HG03521 (cell line): ENCODE measurements around the gene ZNF273.
"Not testable (repeated sequence)": the region's sequence is repeated elsewhere in the genome, so short reads cannot be mapped to it uniquely, and the experiment has no call there.

ENCODE experiments used
- ATAC-seq: cut with Tn5 transposase; IDR thresholded peaks from one replicate; pipeline ENCODE4 v1.9.1; 2021; ENCODE audit warnings: mild to moderate bottlenecking, moderate library complexity; ENCODE audit not compliant: unreplicated experiment

The ZNF273 gene

GRCh38 chr7:64888901-64889685, 14.0 kb upstream of the ZNF273 start:
- ATAC-seq = no peak

GRCh38 chr7:64889686-64890162, 13.3 kb upstream of the ZNF273 start:
- ATAC-seq = no peak

DNA sequence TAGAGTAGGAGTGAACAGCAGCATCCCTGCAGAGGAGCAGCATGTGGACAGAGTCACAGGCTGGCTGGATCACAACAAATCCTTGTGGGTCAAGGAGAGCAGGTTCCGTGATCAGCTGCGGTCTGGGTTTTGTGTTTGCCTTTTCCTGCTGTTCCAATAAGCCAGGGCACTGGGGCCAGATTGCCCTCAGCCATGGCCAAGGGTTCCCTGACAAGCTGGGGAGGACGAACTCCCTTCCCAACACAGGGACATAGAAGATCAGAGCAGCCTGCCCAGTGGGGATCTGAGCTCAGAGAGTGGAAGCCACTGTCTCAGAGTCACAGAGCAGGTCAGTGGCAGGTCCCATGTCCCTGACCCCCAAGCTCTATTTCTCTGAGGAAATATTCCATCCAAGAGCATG, 12.8 kb upstream of the ZNF273 start:
- not testable (repeated sequence) for ATAC-seq

DNA sequence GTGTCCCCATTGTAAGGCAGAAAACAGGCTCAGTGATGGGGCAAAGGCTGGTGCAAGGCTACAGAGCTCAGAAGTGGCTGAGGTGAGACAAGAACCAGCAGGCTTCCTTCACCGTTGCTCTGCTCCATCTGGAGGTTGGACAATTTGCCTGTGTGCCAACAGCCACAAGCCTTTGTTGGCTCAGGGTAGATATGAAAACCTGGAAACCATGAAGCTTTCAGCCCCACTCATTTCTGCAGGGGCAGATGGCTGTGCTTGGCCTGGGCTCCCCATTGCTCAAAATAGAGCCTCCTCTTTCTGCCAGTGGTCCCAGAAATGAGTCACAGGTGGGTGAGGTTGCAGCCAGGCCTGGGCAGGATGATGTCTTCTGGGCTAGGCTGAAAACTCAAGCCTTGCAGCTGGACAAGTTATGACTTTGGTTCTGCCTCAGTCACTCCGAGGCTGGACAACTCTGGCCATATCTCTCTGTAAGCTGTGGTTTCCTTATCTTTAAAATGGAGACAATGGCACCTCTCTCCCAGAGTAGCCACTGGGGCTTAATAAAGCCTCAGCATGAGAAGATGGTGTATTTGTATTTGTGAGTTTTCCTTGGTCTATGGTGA, 12.2 kb upstream of the ZNF273 start:
- ATAC-seq = no peak

DNA sequence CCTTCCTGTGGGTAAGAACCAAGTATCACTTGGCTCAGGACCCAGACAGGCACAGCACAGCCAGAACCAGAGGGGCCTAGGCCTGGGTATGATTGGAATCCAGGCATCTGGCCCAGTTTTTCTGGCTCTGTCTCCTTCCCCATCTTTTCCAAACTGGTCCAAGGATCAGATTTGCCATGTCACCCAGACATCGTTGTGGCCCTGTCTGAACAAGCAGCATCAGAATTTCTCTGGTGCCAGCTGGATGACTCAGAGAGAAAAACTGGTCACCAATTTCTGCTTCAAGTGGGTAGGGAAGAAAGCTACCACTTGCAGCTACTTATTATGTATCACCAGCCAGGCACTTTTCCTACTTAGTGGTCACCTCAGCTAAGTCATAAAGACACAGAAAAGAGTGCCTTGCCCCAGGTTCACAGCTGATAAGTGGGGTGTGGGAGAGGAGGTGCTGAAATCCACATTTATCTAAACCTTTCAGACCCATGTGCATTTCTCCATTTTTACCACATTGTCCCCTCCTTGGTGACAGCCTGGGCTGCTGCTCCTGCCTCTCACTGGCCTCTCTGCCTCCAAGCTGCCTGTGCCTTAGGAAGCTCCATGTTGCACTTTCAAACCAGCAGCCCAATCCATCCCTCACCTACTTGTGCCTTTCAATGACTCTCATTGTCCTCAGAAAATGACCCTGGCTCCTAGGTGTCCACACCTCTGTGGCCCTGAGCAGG, 11.6 kb upstream of the ZNF273 start:
- ATAC-seq = not testable (repeated sequence)

DNA sequence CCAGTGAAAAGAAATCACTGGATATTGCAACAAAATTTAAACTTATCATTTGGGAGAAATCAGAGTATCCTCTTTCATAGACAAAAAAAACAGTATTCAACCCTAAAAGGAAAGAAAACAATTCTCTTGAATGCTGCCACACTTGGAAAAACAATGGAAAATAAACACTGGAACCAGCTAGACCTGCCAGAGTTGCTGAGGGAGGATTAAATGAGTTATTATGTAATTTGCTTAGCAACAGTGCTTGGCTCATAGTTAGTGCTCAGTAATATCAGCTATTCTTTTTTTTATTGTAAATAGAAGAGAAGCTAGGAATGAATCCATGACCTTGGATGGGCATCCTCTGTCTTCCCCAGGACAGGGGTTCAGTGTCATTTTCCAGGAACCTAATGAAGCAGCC, 11.0 kb upstream of the ZNF273 start:
- ATAC-seq = no peak

DNA sequence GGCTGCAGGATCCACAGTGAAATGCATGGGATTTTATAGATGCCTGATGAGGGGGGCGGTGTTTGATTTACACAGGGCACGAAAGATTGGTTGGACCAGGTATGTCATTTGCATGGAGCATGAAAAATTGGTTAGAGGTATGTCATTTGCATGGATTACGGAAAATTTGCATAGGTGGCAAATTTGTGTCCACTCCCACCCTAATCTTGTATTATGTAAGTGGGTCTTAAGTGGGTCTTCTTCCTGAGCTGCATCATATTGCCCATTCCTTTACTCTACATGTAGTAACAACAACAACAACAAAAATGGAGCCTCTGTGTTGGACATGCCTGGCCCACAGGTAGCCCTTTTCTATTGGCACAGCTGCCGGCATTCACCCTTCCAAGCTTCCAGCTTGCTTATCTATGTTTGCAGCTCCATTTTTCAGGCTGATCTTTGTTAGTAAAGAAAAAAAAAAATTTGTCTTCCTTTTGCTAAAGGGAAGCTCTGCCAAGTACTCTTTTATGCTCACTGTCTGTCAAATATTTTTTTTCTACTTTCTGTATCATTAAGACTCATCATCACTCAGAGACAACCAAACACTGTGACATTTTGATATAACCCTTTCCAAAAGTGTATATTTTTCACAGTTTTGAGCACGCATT, 10.3 kb upstream of the ZNF273 start:
- no peak for ATAC-seq

GRCh38 chr7:64893401-64893800, 9.7 kb upstream of the ZNF273 start:
- no peak for ATAC-seq

GRCh38 chr7:64902461-64902805, 640 bp upstream of the ZNF273 start:
- ATAC-seq = not testable (repeated sequence)

- no peak for ATAC-seq
Measured at GRCh38 chr7:64904008-64904407, 935 bp downstream of the ZNF273 start.

DNA sequence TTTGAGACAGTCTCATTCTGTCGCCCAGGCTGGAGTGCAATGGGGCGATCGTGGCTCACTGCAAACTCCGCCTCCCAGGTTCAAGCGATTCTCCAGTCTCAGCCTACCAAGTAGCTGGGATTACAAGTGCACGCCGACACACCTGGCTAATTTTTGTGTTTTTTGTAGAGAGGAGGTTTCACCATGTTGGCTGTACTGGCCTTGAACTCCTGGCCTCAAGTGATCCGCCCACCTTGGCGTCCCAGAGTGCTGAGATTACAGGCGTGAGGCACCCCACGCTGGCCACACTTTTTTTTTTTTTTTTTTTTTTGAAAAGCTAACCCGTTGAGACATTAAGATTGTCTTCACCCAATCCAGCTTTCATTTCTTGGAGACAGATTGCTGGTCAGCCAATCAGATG, 2.1 kb downstream of the ZNF273 start:
- no peak for ATAC-seq

- no peak for ATAC-seq
Measured at GRCh38 chr7:64905547-64905946, 2.5 kb downstream of the ZNF273 start.

GRCh38 chr7:64907641-64908326, 4.7 kb downstream of the ZNF273 start:
- no peak for ATAC-seq

DNA sequence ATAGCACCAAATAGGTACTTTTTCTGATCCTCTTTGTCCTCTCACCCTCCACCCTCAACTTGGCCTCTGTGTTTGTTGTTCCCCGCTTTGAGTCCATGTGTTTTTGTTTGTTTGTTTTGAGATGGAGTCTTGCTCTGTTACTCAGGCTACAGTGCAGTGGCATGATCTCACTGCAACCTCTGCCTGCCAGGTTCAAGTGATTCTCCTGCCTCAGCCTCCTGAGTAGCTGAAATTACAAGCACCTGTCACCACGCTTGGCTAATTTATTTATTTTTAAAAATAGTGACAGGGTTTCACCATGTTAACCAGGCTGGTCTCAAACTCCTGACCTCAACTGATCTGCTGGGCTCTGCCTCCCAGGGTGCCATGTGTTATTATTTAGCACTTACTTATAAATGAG, 5.3 kb downstream of the ZNF273 start:
- no peak for ATAC-seq

DNA sequence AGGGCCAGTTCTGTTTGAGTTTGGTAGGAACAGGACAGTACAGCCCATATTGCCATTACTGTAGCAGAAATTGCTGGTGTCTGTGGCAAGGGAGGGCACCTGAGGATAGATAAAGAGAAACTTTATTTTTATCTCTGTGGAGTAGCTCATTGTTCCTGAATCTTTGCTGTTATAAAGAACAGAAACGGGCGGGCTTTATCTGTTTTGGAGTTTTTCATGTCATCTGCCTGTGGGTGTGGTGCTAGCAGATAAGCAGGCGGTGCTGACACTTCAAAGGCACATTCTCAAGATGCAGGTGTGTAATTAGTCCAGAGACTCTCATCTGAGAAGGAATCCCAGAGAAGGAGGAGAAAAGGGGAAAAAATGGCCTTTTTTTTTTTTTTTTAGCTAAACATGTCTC, 11.5 kb downstream of the ZNF273 start:
- ATAC-seq = no peak

DNA sequence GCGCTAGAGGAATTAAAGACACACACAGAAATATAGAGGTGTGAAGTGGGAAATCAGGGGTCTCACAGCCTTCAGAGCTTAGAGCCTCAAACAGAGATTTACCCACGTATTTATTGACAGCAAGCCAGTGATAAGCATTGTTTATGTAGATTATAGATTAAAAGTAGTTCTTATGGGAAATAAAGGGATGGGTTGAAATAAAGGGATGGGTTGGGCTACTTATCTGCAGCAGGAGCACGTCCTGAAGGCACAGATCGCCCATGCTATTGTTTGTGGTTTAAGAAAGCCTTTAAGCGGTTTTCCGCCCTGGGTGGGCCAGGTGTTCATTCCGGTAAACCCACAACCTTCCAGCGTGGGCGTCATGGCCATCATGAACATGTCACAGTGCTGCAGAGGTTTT, 12.2 kb downstream of the ZNF273 start:
- not testable (repeated sequence) for ATAC-seq

DNA sequence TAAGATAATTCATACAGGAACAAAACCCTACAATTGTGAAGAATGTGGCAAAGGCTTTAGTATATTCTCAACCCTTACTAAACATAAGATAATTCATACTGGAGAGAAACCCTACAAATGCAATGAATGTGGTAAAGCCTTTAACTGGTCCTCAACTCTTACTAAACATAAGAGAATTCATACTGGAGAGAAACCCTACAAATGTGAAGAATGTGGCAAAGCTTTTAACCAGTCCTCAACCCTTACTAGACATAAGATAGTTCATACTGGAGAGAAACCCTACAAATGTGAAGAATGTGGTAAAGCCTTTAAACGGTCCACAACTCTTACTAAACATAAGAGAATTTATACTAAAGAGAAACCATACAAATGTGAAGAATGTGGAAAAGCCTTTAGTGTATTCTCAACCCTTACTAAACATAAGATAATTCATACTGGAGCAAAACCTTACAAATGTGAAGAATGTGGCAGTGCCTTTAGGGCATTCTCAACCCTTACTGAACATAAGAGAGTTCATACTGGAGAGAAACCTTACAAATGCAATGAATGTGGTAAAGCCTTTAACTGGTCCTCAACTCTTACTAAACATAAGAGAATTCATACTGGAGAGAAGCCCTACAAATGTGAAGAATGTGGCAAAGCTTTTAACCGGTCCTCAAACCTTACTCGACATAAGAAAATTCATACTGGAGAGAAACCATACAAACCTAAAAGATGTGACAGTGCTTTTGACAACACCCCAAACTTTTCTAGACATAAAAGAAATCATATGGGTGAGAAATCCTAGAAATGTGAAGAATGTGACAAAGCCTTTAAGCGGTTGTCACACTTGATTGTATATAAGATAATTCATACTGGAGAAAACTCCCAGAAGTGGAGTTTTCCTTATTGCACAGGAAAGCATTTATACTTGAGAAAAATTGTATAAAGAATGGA, 25.4 kb downstream of the ZNF273 start:
- ATAC-seq = not testable (repeated sequence)

DNA sequence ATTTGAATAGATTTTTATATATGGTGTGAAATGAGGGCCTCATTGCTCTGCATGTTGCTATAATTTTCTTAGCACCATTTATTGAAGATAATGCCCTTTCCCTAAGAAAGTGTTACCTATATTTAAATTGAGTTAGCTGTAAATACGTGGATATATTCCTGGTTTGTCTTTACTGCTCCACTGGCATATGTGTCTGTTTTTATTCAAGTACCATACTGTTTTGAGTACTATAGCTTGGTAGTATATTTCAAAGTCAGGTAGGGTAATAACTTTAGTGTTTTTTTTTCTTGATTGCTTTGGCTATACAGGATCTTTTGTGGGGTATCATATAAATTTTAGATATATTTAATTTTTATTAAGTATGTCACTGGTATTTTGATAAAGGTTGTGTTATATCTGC, 31.4 kb downstream of the ZNF273 start:
- no peak for ATAC-seq

DNA sequence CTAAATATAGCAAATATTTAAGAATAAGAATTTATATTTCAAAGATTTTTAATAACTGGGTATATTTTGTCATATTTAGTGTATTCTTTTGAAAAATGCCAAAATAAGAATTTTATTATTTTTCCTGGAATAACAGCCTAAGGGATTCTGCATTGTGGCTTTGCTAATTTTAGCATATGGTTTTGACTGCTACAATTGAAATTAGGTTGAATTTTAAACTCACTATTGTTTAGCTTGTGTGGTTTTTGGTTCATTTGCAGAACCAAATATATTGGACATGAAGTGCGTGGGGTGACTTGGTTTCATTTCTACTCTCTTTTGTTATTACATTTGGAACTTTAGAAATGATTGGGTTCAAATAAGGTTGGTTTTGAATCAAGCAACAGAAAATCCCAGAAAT, 35.5 kb downstream of the ZNF273 start:
- no peak for ATAC-seq

- ATAC-seq = not testable (repeated sequence)
Measured at GRCh38 chr7:64940021-64940420, 36.9 kb downstream of the ZNF273 start.
